GM12872 (cell line): Measurements from ENCODE around the gene GABPB1.

Experiments used
- CTCF ChIP-seq: IDR thresholded peaks from 3 replicates; pipeline ENCODE4 v1.5.1; 2011; ENCODE audit warnings: low read depth, mild to moderate bottlenecking, low read length, moderate library complexity; ENCODE audit not compliant: insufficient read depth

The GABPB1 gene

DNA sequence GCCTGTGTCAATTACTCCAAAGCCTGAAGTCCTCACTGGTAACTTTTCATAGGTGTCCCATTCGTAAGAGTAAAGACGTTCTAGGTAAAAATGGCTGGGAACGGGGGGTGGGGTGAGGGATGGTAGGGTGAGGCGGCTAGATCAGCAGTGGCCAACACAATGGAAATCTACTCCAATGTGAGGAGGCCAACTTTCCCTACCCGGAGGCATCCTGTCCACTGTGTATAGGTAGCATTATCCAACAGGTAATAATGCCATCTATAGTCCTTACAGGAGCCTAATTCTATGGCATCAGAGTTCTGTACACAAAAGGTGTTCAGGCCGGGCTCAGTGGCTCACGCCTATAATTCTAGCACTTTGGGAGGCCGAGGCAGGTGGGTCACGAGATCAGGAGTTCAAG is 118.6 kb downstream of the GABPB1 start:
- TF ChIP-seq CTCF = no peak

DNA sequence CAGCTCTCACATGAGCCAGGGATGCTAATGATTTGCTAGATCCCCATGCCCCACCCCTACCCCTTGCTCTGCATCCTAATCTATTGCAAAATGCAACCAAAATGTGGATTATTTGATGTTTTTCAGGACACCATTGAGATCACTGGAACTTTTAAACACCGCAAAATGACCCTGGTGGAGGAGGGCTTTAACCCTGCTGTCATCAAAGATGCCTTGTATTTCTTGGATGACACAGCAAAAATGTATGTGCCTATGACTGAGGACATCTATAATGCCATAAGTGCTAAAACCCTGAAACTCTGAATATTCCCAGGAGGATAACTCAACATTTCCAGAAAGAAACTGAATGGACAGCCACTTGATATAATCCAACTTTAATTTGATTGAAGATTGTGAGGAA is 119.2 kb downstream of the GABPB1 start:
- TF ChIP-seq CTCF = no peak

- no peak for TF ChIP-seq CTCF
Observed at GRCh38 chr15:50234764-50235163, 120.2 kb downstream of the GABPB1 start.

- TF ChIP-seq CTCF = no peak
Observed at GRCh38 chr15:50233192-50233736, 121.7 kb downstream of the GABPB1 start.

GRCh38 chr15:50232791-50233190 is 122.2 kb downstream of the GABPB1 start:
- TF ChIP-seq CTCF = no peak

DNA sequence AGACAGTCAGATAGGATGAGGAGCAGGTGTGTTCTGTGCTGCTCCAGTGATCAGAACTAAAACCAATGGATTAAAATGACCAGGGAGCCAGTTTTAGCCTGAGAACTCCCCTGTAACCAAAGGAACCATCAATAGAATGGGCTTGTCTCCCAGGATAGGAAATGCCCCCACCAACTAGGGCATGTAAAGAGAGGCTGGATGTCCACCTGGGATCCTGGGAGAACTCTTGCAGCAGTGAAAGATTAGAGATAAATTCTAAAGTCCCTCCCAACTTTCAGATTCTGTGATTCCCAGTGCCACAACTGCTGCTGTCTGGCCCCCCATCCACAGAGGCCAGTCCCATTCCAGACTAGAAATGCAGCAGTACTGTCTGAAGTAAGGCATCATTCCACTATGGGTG is 123.2 kb downstream of the GABPB1 start:
- no peak for TF ChIP-seq CTCF

- no peak for TF ChIP-seq CTCF
Observed at GRCh38 chr15:50229336-50229735, 125.7 kb downstream of the GABPB1 start.
